ENCODE measurements around the gene CBR3.
"Not testable (repeated sequence)": the region's sequence is repeated elsewhere in the genome, so short reads cannot be mapped to it uniquely, and the experiment has no call there.

CBR3 gene

GRCh38 chr21:36134803-36135390 is at the start of gene CBR3:
CBR3 (plus strand) TSS chr21:36135079; CDS start chr21:36135193, 114 bp downstream.
- peak in 1 of 2 experiments; percentile 17 for DNase-seq

DNA sequence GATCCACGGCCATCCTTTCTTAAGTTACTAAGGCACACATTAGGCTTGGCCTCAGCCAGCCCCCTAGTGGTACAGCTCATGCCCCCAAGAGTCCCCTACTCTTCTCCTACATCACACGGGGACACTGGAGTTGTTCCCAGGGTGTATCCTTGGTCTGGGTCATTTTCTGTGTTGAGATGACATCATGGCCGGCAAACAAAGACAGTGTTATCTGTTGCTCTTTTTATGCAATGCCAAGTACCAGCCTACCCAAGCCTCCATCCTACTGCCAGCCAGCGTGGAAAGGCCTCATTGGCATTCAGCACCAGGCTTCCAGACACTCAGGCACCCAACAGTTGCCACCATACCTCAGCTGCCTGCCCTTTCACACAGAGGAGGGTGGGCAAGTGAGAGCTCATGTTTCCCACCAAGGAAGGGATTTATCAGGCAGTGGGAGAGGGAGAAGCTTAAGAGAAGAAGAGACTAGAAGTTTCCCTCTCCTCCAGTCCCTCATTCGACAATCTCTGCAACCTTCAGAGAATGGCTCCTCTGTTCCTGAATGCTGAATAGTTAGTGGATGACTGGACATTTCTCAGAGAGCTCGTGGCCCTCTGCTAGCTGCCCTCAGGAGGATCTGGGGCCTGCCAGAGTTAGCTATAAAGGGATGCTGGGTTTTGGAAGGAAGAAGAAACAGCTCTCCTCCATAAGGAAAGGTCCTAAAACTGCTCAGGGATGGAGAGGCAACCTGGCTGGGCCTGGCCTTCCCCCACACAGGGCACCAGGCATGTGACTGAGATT is 47.3 kb upstream of the CBR3 start:
- no peak for DNase-seq

DNA sequence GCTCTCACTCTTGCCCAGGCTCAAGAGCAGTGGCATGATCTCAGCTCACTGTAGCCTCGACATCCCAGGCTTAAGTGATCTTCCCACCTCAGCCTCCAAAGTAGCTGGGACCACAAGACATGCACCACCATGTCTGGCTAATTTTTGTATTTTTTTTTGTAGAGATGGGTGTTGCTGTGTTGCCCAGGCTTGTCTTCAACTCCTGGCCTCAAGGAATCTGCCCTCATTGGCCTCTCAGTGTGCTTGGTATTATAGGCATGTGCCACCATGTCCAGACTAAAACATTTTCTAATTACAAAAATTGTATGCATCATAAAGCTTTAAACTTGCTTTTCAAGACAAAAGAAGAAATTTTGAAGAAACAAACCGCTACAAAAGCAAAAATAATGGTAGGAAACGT is 44.9 kb upstream of the CBR3 start:
- DNase-seq = no peak

- no peak for DNase-seq
These were observed 42.2 kb upstream of the CBR3 start for GRCh38 chr21:36092681-36093080.

- no peak for DNase-seq
These were observed 41.4 kb upstream of the CBR3 start for GRCh38 chr21:36093512-36093911.

DNA sequence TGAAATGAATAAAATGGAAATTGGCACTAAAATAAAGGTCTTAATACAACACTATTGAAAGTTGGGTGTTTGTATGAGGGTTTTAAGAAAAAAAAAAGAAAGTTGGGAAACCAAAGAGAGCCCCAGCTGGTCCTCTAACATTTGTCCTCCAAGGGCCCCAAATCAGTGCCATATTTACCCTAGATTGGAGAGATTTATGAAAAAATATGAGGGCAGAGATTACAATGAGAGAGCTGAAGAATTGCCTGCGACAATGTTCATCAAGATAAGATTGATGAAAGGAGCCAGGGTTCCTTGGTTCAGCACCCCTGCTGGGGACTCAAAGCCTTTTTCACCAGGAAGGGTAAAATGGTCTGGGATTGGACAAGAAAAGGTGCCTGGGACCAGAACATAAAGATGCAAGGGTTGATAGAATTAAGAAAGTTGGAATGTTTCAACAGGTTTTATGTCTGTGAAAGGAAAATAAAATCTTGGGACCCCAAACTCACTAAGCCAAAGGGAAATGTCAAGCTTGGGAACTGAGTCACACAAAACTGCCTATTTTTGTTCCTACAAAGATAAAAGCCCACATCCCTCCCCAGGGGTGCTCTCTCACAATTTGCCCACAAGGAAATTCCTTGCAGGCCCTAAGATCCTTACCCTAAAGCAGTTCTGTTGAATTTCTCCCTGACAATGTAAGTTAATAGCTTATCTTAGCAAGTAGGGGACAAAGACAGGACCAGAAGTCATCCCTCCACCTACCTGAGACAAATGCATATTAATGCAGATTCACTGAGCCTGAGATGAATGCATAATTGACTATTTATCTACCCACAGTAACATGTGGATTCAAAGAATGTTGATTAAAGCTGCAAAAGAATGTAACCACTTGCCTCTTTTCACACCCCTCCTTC is 38.2 kb upstream of the CBR3 start:
- no peak for DNase-seq

DNA sequence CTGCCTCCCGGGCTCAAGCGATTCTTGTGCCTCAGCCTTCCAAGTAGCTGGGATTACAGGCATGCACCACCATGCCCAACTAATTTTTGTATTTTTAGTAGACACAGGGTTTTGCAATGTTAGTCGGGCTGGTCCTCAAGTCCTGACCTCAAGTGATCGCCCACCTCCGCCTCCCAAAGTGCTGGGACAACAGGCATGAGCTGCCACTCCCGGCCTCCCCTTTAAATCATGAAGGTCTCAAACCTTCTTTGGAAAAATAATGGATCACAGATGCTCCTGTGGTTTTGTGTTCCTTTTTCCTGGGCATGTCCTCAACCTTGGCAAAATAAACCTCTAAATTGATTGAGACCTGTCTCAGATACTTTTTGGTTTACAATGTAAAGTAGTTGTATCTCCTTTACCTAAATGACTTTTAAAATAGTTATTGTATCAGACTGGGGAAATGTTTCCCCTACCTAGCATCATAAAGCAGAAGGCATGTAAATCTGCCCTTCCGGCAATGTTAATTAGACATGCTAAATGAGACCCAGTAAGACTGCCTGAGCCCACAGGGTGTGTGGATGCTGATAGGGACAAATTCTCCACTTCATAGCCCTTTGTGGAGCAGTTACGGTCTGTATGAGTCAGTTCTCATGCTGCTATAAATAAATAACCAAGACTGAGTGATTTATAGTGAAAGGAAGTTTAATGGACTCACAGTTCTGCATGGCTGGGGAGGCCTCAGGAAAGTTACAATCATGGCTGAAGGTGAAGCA is 37.3 kb upstream of the CBR3 start:
- no peak for DNase-seq

DNA sequence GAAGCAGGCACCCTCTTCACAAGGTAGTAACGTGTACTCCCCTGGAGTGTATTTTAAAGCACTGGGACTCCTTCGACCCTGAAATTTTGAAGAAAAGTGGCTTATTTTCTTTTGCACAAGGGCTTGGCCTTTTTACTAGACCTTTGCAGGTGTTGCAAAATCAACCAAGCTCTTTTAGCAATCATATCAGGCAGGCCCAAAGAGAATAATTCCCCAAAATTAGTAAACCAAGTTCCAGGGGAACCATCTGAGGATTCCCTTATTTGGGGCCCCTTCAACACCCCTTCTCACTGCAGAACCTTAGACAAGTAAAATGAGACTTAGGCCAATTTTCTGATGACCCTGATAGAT is 36.7 kb upstream of the CBR3 start:
- DNase-seq = no peak

- no peak for DNase-seq
These were observed 35.9 kb upstream of the CBR3 start for GRCh38 chr21:36099000-36099399.

DNA sequence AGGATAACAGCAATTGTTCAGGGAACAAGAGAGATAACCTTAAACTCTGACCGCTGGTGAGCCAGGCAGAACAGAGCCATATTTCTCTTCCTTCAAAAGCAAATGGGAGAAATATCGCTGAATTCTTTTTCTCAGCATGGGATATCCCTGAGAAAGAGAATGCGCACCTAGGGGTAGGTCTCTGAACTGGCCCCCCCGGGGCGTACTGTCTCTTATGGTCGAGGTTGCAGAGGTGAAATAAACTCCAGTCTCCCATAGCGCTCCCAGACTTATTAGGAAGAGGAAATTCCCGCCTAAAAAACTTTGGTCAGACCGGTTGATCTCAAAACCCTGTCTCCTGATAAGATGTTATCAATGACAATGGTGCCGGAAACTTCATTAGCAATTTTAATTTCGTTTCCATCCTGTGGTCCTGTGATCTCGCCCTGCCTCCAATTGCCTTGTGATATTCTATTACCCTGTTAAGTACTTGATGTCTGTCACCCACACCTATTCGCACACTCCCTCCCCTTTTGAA is 35.1 kb upstream of the CBR3 start:
- DNase-seq = not testable (repeated sequence)

DNA sequence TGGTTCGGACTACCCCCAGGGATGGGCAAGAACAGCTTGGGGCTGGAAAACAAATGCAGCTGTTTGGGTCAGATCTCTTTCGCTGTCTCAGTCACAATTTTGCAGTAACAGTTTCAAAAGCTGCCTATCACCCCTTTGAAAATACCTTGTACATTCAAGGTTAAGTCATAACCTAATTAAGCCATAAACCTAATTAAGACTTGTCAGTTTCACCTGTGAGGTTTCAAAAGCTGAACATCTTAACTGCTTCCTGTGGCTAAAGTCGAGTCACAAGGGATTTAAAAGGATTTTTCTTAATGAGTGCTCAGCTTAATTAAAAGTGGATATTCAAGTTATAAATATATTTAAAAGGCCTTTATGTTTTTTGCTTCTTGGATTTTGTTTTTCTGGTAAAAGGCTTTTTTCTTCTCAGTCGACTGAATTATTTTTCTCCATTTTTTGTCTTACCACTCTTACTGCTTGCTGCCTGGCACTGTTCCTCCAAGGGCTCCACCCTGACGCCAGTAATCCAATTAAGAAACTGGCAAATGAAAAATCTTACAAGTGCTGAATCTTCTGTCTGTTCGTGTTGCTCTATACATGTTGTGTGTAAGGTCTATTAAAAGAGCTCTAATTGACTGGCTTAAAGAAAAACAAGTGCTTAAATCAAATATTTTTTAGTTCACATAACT is 33.8 kb upstream of the CBR3 start:
- DNase-seq = no peak

GRCh38 chr21:36103434-36103833 is 31.4 kb upstream of the CBR3 start:
- no peak for DNase-seq

GRCh38 chr21:36104317-36105300 is 30.3 kb upstream of the CBR3 start:
- no peak for DNase-seq

DNA sequence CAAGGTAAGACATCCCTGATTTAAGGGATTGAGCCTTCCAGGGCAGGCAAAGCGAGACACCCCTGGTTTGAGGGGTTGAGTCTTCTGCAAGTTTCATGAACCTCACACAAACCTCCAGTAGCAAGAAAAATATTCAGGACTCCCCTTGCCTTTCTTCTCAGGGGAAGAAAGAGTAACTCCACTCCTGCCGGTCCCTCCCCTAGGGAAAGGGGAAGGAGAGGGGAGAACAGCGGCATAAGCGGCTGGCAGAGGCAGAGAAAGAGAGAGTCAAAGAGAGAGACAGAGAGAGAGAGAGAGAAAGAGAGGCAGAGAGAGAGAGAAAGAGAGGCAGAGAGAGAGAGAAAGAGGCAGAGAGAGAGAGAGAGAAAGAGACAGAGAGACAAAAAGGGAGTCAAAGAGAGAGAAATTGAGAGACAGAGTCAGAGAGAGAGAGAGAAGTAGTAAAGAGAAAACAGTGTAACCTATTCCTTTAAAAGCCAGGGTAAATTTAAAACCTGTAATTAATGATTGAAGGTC is 29.5 kb upstream of the CBR3 start:
- DNase-seq = no peak

GRCh38 chr21:36109868-36110267 is 25.0 kb upstream of the CBR3 start:
- DNase-seq = no peak

GRCh38 chr21:36111238-36111637 is 23.6 kb upstream of the CBR3 start:
- DNase-seq = no peak

- no peak for DNase-seq
These were observed 21.0 kb upstream of the CBR3 start for GRCh38 chr21:36113647-36114428.

DNA sequence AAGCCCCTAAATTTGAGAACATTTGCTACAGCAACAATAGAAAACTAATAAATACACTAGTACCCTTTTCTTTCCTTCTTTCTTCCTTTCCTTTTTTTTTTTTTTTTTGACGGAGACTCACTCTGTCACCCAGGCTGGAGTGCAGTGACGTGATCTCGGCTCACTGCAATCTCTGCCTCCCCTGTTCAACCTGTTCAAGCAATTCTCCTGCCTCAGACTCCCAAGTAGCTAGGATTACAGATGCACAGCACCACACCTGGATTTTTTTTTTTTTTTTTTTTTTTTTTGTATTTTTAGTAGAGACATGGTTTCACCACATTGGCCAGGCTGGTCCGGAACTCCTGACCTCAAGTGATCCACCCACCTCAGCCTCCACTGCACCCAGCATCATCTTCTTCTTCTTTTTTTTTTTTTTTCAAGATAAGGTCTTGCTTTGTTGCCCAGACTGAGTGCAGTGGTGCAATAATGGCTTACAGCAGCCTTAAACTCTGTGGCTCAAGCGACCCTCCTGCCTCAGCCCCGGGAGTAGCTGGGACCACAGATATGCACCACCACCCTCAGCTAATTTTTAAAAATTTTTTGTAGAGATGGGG is 19.6 kb upstream of the CBR3 start:
- DNase-seq = no peak

- DNase-seq = no peak
These were observed 17.6 kb upstream of the CBR3 start for GRCh38 chr21:36117286-36117741.

Measured in SW 1271 (cell line).